ENCODE measurements around the gene C1orf116.

Gene C1orf116

DNA sequence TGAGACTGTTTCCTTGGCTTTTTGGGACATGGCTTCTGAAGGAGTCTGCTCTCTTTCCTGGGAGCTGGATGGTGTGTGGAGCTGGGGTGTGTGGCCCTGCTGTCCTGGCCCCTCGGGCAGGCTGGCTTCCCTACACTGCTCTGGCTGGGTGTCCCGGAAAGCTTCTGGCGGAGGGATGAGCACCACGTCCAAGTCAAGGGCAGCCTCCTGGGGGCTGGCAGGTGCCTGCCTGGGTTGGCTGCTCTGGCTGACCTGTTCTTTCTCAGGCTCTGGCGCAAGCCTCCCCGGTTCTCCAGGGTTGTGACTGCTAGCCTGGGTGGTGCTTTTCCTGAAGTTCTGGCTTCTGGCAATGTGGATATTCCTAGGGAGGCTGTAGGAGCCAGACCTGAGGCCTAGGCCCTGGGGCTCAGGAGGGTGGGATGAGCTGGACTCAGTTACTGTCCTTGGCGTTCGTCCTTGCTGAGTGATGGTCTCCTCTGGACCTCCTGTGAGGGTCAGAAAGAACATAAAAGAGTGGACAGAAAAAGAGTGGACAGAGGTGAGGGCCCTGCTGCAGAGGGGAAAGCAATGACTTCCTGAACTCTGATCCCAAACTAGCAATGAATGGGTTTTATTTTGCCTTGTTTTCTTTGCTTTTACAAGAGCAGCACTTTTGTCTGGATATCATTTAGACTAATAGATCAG, 9.4 kb downstream of the C1orf116 start:
- no peak overlapping the region for H3K9ac ChIP-seq (ENCODE audit: low read depth, low read length)
- no peaks in the 10 kb centered on the region for H3K9me3 ChIP-seq (ENCODE audit: insufficient read depth, low read depth, low read length)
- no peaks in the 10 kb centered on the region for H3K36me3 ChIP-seq (ENCODE audit: insufficient read depth, low read depth, low read length)
- H3K4me1 ChIP-seq (ENCODE audit: insufficient read depth, low read length), result peaks cover 9% of the 10 kb centered on the region
- H3K27ac ChIP-seq (ENCODE audit: low read length), result no peak overlapping the region
- no peaks in the 10 kb centered on the region for H3K27me3 ChIP-seq (ENCODE audit: insufficient read depth, low read length)
- H3K4me3 ChIP-seq (ENCODE audit: low read length), result no peak overlapping the region

- peaks cover 9% of the 10 kb centered on the region for H3K4me1 ChIP-seq (ENCODE audit: insufficient read depth, low read length)
- H3K27me3 ChIP-seq (ENCODE audit: insufficient read depth, low read length), result no peaks in the 10 kb centered on the region
- no peaks in the 10 kb centered on the region for H3K36me3 ChIP-seq (ENCODE audit: insufficient read depth, low read depth, low read length)
- H3K4me3 ChIP-seq (ENCODE audit: low read length), result no peak overlapping the region
- H3K27ac ChIP-seq (ENCODE audit: low read length), result no peak overlapping the region
- H3K9me3 ChIP-seq (ENCODE audit: insufficient read depth, low read depth, low read length), result no peaks in the 10 kb centered on the region
- no peak overlapping the region for H3K9ac ChIP-seq (ENCODE audit: low read depth, low read length)
Measured at GRCh38 chr1:207021876-207022596, 10.5 kb downstream of the C1orf116 start.

DNA sequence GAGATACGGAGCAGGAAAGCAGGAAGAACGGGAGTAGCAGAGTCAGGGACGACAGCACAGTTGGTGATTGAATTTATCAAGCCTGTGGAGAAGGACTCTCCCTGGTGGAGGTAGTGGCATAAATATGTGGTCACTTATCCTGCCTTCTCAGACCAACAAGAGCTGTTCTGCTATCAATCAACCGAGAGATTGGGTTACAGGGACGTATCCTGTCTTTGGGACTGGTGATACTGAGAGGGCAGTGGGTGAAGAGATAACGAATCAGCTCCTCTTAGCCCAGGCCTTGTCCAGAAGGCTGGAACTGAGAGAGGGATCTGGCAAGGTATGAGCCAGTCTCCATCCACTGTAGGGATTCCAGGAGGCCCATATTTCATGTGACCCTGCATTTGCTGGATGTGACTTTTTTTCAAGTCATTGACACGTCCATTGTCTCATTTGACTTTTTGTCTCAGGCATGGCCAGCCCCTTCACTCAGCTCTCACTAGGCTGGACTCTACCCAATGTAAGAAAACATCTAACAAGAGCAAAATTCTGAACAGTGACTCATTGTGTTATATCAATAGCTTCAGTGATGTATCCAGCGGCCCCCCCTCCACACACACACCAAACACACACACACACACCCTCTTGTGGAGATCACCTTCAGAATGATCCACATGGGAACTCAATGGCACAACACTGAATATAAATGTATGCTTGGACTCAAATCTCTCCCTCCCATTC, 11.3 kb downstream of the C1orf116 start:
- no peaks in the 10 kb centered on the region for H3K27me3 ChIP-seq (ENCODE audit: insufficient read depth, low read length)
- no peaks in the 10 kb centered on the region for H3K9me3 ChIP-seq (ENCODE audit: insufficient read depth, low read depth, low read length)
- H3K9ac ChIP-seq (ENCODE audit: low read depth, low read length), result no peak overlapping the region
- H3K27ac ChIP-seq (ENCODE audit: low read length), result no peak overlapping the region
- no peak overlapping the region for H3K4me3 ChIP-seq (ENCODE audit: low read length)
- peaks cover 9% of the 10 kb centered on the region for H3K4me1 ChIP-seq (ENCODE audit: insufficient read depth, low read length)
- no peaks in the 10 kb centered on the region for H3K36me3 ChIP-seq (ENCODE audit: insufficient read depth, low read depth, low read length)

DNA sequence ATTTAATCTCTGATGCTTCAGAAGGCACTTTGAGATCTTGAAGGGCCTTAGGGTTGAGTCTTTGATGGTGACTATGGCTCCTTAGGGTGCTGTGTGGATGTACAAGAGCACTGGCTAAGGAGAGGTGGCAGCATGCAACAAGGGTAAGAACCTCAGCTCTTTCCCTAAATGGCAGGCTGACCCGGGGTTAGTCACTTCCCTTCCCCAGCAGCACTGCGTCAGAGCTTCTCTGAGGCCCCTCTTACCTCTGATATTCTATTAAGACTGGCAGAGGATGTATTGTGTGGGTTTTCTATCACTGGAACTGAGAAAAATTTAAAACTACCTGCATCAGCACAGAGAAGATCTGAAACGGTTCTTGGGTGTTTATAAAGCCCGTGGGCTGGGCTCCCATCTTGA, 11.8 kb downstream of the C1orf116 start:
- no peak overlapping the region for H3K27ac ChIP-seq (ENCODE audit: low read length)
- no peaks in the 10 kb centered on the region for H3K9me3 ChIP-seq (ENCODE audit: insufficient read depth, low read depth, low read length)
- no peaks in the 10 kb centered on the region for H3K36me3 ChIP-seq (ENCODE audit: insufficient read depth, low read depth, low read length)
- no peak overlapping the region for H3K9ac ChIP-seq (ENCODE audit: low read depth, low read length)
- peaks cover 7% of the 10 kb centered on the region for H3K4me1 ChIP-seq (ENCODE audit: insufficient read depth, low read length)
- H3K27me3 ChIP-seq (ENCODE audit: insufficient read depth, low read length), result no peaks in the 10 kb centered on the region
- no peak overlapping the region for H3K4me3 ChIP-seq (ENCODE audit: low read length)

- Histone ChIP-seq H3K9me3 (ENCODE audit: insufficient read depth, low read depth, low read length) (no peaks in the 10 kb centered on the region), H3K27ac (ENCODE audit: low read length) (no peak overlapping the region), H3K4me3 (ENCODE audit: low read length) (no peak overlapping the region), H3K27me3 (ENCODE audit: insufficient read depth, low read length) (no peaks in the 10 kb centered on the region), H3K4me1 (ENCODE audit: insufficient read depth, low read length) (peaks cover 2% of the 10 kb centered on the region), H3K36me3 (ENCODE audit: insufficient read depth, low read depth, low read length) (no peaks in the 10 kb centered on the region), H3K9ac (ENCODE audit: low read depth, low read length) (no peak overlapping the region)
Measured at GRCh38 chr1:207020065-207020708, 12.4 kb downstream of the C1orf116 start.

- Histone ChIP-seq H3K4me1 (ENCODE audit: insufficient read depth, low read length) (no peaks in the 10 kb centered on the region), H3K9ac (ENCODE audit: low read depth, low read length) (no peak overlapping the region), H3K36me3 (ENCODE audit: insufficient read depth, low read depth, low read length) (no peaks in the 10 kb centered on the region), H3K27me3 (ENCODE audit: insufficient read depth, low read length) (no peaks in the 10 kb centered on the region), H3K9me3 (ENCODE audit: insufficient read depth, low read depth, low read length) (no peaks in the 10 kb centered on the region), H3K27ac (ENCODE audit: low read length) (no peak overlapping the region), H3K4me3 (ENCODE audit: low read length) (no peak overlapping the region)
Measured at GRCh38 chr1:207019661-207020060, 12.9 kb downstream of the C1orf116 start.

DNA sequence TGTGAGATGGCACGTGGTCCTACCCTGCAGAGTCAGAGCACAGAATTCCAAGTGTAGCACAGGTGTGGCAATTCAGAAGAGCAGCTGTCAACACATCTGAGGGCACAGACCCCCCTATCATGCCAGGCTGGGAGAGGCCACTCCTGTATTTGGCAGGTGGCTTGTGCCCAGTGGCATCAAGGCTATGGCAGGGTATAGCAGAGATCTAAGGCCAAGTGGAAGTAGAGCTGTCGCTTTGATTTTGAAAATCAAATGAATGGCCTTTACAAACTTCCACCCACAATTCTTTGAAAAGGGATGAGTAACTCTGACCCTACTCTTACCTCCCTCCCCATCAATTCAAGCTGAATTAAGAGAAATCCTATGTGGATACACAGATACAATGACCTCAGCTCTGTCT, 13.4 kb downstream of the C1orf116 start:
- no peaks in the 10 kb centered on the region for H3K9me3 ChIP-seq (ENCODE audit: insufficient read depth, low read depth, low read length)
- no peaks in the 10 kb centered on the region for H3K36me3 ChIP-seq (ENCODE audit: insufficient read depth, low read depth, low read length)
- no peak overlapping the region for H3K4me3 ChIP-seq (ENCODE audit: low read length)
- no peak overlapping the region for H3K9ac ChIP-seq (ENCODE audit: low read depth, low read length)
- no peaks in the 10 kb centered on the region for H3K4me1 ChIP-seq (ENCODE audit: insufficient read depth, low read length)
- H3K27me3 ChIP-seq (ENCODE audit: insufficient read depth, low read length), result no peaks in the 10 kb centered on the region
- H3K27ac ChIP-seq (ENCODE audit: low read length), result no peak overlapping the region

GRCh38 chr1:207018707-207019106, 13.8 kb downstream of the C1orf116 start:
- no peaks in the 10 kb centered on the region for H3K9me3 ChIP-seq (ENCODE audit: insufficient read depth, low read depth, low read length)
- H3K4me1 ChIP-seq (ENCODE audit: insufficient read depth, low read length), result no peaks in the 10 kb centered on the region
- H3K27ac ChIP-seq (ENCODE audit: low read length), result no peak overlapping the region
- no peak overlapping the region for H3K4me3 ChIP-seq (ENCODE audit: low read length)
- H3K9ac ChIP-seq (ENCODE audit: low read depth, low read length), result no peak overlapping the region
- H3K27me3 ChIP-seq (ENCODE audit: insufficient read depth, low read length), result no peaks in the 10 kb centered on the region
- no peaks in the 10 kb centered on the region for H3K36me3 ChIP-seq (ENCODE audit: insufficient read depth, low read depth, low read length)

DNA sequence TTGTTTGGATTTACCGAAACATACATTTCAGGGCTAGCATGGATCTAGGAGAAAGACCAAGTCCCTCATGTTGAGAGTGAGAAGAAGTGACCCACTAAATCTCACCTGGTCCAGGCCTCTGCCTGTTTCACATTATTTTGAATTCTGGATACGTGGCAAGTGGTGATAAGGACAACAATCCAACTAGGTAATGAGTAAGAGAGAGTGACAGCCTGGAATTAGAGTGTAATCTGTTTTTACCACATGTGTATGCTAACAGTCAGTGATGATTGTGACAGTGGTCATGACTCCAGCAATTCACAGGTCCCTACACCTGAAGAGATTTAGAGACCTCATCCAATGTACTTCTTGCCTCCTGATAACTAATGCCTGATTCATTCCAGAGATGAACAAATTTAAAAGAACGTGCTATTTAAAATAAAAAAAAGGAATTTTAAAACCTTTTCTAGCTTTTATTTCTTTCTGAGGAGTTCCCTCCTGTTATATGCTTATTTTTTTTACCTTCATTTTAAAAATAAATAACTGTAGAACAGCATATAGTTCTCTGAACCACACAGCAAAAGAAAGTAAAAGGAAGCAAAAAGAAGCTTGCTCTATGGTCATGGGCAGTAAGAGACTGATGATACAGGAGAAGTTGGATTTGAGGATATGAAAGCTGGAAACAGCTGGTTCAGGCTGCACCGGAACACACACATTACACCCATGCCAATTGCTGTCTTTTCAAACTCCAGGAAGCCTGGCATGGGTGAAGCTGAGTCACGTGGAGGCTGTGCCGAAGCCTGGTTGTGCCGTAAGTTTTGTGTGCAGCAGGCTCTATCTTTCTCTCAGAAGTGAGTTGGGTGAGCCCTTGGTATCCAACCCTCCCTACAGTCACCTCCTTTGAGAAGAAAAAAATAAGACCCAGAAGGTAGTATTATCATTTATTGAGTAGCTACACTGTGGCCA, 14.7 kb downstream of the C1orf116 start:
- Histone ChIP-seq H3K9me3 (ENCODE audit: insufficient read depth, low read depth, low read length) (no peaks in the 10 kb centered on the region), H3K36me3 (ENCODE audit: insufficient read depth, low read depth, low read length) (no peaks in the 10 kb centered on the region), H3K27me3 (ENCODE audit: insufficient read depth, low read length) (no peaks in the 10 kb centered on the region), H3K9ac (ENCODE audit: low read depth, low read length) (no peak overlapping the region), H3K4me1 (ENCODE audit: insufficient read depth, low read length) (no peaks in the 10 kb centered on the region), H3K4me3 (ENCODE audit: low read length) (no peak overlapping the region), H3K27ac (ENCODE audit: low read length) (no peak overlapping the region)

GRCh38 chr1:207015791-207016190, 16.8 kb downstream of the C1orf116 start:
- no peaks in the 10 kb centered on the region for H3K4me1 ChIP-seq (ENCODE audit: insufficient read depth, low read length)
- no peaks in the 10 kb centered on the region for H3K27me3 ChIP-seq (ENCODE audit: insufficient read depth, low read length)

DNA sequence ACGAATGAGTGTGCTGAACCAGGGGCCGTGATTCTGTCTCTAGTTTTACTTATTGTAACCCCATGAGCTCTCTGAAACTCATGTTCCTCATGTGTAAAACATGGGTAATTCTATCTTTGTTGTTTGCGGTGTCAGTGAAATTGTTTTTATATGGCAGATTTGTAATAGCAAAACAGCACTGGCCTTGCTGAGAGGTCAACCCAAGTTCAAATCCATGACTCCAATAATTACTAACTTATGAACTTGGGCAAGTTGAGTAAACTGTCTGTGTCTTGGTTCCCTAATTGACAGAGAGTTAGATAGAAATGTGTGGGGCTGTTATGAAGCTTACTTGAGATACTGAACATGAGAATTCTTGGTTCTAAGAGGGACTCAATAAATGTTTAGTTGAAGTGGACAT, 17.8 kb downstream of the C1orf116 start:
- Histone ChIP-seq H3K4me1 (ENCODE audit: insufficient read depth, low read length) (no peaks in the 10 kb centered on the region), H3K9me3 (ENCODE audit: insufficient read depth, low read depth, low read length) (no peaks in the 10 kb centered on the region), H3K27ac (ENCODE audit: low read length) (no peak overlapping the region), H3K27me3 (ENCODE audit: insufficient read depth, low read length) (no peaks in the 10 kb centered on the region), H3K36me3 (ENCODE audit: insufficient read depth, low read depth, low read length) (no peaks in the 10 kb centered on the region), H3K9ac (ENCODE audit: low read depth, low read length) (no peak overlapping the region), H3K4me3 (ENCODE audit: low read length) (no peak overlapping the region)

More at GRCh38 chr1:207015791-207016190, 16.8 kb downstream of the C1orf116 start:
- Histone ChIP-seq H3K9me3 (ENCODE audit: insufficient read depth, low read depth, low read length) (no peaks in the 10 kb centered on the region), H3K9ac (ENCODE audit: low read depth, low read length) (no peak overlapping the region), H3K27ac (ENCODE audit: low read length) (no peak overlapping the region), H3K4me3 (ENCODE audit: low read length) (no peak overlapping the region), H3K36me3 (ENCODE audit: insufficient read depth, low read depth, low read length) (no peaks in the 10 kb centered on the region)

All from iPS-20b (cell line).